Measurements from ENCODE around the gene PPFIBP2.

DNA sequence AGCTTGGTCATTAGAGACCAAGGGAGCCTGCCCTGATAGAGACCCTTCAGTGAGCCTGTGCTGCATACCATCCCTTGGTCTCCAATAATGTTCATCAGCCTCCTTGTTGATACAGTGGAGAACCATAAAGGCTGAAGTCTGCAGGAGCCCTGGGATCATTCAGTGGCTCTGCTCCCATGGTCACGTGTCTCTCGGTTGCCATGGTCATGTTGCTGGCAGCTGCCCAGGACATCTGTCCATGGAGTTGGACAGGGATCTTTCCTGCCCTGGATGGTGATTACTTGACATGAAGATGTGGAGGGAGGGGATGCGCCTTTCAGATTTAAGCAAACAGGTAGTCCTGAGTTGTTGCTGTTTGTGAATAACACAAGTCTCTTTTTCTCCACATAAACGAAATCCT is 121.3 kb downstream of the PPFIBP2 start:
- TF ChIP-seq, protein P1, sequence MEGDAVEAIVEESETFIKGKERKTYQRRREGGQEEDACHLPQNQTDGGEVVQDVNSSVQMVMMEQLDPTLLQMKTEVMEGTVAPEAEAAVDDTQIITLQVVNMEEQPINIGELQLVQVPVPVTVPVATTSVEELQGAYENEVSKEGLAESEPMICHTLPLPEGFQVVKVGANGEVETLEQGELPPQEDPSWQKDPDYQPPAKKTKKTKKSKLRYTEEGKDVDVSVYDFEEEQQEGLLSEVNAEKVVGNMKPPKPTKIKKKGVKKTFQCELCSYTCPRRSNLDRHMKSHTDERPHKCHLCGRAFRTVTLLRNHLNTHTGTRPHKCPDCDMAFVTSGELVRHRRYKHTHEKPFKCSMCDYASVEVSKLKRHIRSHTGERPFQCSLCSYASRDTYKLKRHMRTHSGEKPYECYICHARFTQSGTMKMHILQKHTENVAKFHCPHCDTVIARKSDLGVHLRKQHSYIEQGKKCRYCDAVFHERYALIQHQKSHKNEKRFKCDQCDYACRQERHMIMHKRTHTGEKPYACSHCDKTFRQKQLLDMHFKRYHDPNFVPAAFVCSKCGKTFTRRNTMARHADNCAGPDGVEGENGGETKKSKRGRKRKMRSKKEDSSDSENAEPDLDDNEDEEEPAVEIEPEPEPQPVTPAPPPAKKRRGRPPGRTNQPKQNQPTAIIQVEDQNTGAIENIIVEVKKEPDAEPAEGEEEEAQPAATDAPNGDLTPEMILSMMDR (IDR thresholded peaks at IDR 0.05): no peak
- TF ChIP-seq POLR2AphosphoS5 (IDR thresholded peaks at IDR 0.05) (no peak), EP300 (IDR thresholded peaks at IDR 0.05) (no peak)
